SK-N-MC (cell line): ENCODE measurements around the gene ADAMTS10.

Experiments used
- DNase-seq: peaks from one replicate; pipeline ENCODE4 v3.0.0-alpha.2; 2011; ENCODE audit warnings: low read depth, low spot score
- H3K27ac ChIP-seq: fragments of 200-600 bp; sonication (generic); 2 replicates; pipeline ENCODE4 v1.5.1; 2016; ENCODE audit warnings: mixed run types
- H3K36me3 ChIP-seq: fragments of 200-600 bp; sonication (generic); 2 replicates; pipeline ENCODE4 v1.6.1; 2017; ENCODE audit warnings: antibody characterized with exemption, low read length, mixed read lengths; ENCODE audit not compliant: insufficient read depth
- H3K4me3 ChIP-seq: fragments of 200-600 bp; sonication (generic); 2 replicates; pipeline ENCODE4 v1.5.1; 2016
- H3K9ac ChIP-seq: fragments of 200-600 bp; sonication (generic); 2 replicates; pipeline ENCODE4 v1.8.0; 2017; ENCODE audit warnings: mixed run types, mixed read lengths; ENCODE audit not compliant: insufficient read length
- H3K9me3 ChIP-seq: fragments of 200-600 bp; sonication (generic); 2 replicates; pipeline ENCODE4 v1.6.1; 2017; ENCODE audit warnings: low read depth, mild to moderate bottlenecking, antibody characterized with exemption, low read length, moderate library complexity, mixed read lengths
- EZH2 ChIP-seq: fragments of 200-600 bp; sonication (generic); IDR thresholded peaks from one replicate; pipeline ENCODE4 v1.6.1; 2017; ENCODE audit warnings: antibody characterized with exemption
- FOXP2 ChIP-seq: optimal IDR thresholded peaks from 2 replicates; pipeline ENCODE3; 2011; ENCODE audit warnings: mild to moderate bottlenecking, moderate library complexity; ENCODE audit not compliant: insufficient read depth; ENCODE audit errors: extremely low read length, control extremely low read depth
- POLR2AphosphoS5 ChIP-seq: IDR thresholded peaks from 2 replicates; pipeline ENCODE4 v1.6.1; 2012; ENCODE audit warnings: mild to moderate bottlenecking, low read depth, low read length, borderline replicate concordance

The ADAMTS10 gene

DNA sequence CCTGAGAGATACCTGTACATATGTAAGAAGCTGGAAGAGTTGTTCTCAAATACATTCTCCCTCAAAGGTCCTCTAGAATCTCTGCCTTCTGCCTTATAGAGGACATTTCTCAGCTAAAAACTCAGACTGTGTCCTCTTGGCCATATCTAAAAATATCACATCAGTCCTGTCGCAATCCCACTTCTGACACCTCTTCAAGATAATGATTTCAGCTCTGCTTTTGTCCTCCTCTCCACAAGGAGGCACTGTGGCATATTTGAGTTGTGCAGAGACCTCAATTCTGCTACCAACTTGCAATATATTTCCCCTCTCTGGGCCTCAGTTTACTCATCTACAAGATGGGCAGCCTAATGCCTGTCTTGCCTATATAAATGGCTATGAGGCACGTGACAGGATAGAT, 16.6 kb downstream of the ADAMTS10 start:
- H3K36me3 ChIP-seq, result peaks cover 6% of the 10 kb centered on the region; the same call in 1 of the 2 replicates
- TF ChIP-seq POLR2AphosphoS5 (no peak), EZH2 (no peak), FOXP2 (no peak)
- no peak for DNase-seq
- H3K9me3 ChIP-seq, result no peaks in the 10 kb centered on the region
- H3K4me3 ChIP-seq, result no peak overlapping the region
- no peak overlapping the region for H3K9ac ChIP-seq
- no peak overlapping the region for H3K27ac ChIP-seq

DNA sequence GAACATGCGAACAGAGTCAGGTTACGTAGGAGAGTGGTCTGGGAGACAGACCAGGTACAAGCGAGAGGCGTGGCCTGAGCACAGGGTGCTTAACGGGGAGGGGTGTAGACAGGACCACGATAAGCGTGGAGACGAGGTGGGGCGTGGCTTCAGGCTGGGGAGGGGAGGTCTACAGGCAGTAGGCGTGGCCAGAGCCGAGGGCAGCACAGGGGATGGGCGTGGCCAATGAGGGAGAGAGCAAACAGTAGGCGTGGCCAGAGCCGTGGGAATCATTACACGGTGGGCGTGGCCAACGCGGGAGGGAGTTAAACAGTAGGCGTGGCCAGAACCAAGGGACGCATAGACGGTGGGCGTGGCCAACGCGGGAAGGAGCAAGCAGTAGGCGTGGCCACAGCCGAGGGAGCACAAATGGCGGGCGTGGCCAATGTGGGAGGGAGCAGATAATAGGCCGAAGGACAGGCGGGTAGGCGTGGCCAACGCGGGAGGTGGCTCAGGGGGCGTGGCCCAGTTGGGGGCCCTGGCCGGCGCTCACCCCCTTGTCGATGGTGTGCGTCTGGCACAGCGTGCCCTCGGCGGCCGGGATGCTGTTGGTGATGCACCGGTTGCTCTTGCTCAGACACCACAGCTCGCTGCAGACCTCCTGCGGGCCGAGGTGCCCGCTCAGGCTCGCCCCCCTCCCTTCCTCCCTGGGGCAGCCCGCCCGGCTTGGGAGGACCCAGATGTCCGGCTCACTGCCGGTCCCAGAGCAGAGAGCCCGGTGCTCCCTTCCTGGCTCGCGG, 18.1 kb downstream of the ADAMTS10 start:
- no peak overlapping the region for H3K9ac ChIP-seq
- no peaks in the 10 kb centered on the region for H3K9me3 ChIP-seq
- H3K27ac ChIP-seq, result no peak overlapping the region
- peaks cover 6% of the 10 kb centered on the region; the same call in 1 of the 2 replicates for H3K36me3 ChIP-seq
- TF ChIP-seq POLR2AphosphoS5, result peak; percentile 82
- peak; percentile 79 for TF ChIP-seq FOXP2
- TF ChIP-seq EZH2, result no peak
- H3K4me3 ChIP-seq, result peak overlapping the region; percentile 73
- DNase-seq, result peak; percentile 94

DNA sequence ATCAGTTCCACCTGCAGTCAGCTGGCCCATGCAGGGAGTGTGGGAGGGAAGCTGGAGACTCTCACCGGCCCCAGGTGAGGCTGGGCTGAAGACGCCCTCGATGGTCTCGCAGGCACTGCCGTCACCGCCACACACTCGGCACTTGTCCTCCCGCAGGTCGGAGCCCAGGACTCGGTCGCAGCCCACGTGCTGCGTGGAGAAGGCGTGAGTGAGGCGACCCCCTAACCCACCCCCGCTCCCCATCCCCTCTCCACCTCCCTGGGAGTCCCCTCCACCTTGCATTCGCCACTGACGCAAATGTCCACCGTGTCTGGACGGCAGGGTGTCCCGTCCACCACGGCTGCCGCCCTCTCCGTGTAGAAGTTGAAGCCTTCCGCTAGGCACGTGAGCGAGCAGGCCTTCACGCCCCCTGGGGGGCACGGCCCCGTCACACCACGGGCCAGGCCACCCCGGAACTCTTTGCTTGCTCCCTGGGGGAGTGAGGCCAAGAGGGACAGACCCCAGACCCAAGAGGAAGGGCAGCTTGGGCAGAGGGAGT, 21.3 kb downstream of the ADAMTS10 start:
- no peaks in the 10 kb centered on the region for H3K36me3 ChIP-seq
- H3K27ac ChIP-seq, result no peak overlapping the region

GRCh38 chr19:8585894-8586750, 24.4 kb downstream of the ADAMTS10 start:
- H3K9me3 ChIP-seq, result no peaks in the 10 kb centered on the region
- H3K4me3 ChIP-seq, result no peak overlapping the region
- no peak for DNase-seq
- no peak overlapping the region for H3K9ac ChIP-seq
- no peaks in the 10 kb centered on the region for H3K36me3 ChIP-seq
- no peak for TF ChIP-seq EZH2
- no peak for TF ChIP-seq POLR2AphosphoS5
- TF ChIP-seq FOXP2, result no peak
- H3K27ac ChIP-seq, result no peak overlapping the region

More for the DNA sequence above, 21.3 kb downstream of the ADAMTS10 start:
- Histone ChIP-seq H3K9me3 (no peaks in the 10 kb centered on the region), H3K9ac (no peak overlapping the region), H3K4me3 (no peak overlapping the region)
- no peak for TF ChIP-seq POLR2AphosphoS5
- no peak for TF ChIP-seq FOXP2
- TF ChIP-seq EZH2, result no peak
- DNase-seq, result no peak

DNA sequence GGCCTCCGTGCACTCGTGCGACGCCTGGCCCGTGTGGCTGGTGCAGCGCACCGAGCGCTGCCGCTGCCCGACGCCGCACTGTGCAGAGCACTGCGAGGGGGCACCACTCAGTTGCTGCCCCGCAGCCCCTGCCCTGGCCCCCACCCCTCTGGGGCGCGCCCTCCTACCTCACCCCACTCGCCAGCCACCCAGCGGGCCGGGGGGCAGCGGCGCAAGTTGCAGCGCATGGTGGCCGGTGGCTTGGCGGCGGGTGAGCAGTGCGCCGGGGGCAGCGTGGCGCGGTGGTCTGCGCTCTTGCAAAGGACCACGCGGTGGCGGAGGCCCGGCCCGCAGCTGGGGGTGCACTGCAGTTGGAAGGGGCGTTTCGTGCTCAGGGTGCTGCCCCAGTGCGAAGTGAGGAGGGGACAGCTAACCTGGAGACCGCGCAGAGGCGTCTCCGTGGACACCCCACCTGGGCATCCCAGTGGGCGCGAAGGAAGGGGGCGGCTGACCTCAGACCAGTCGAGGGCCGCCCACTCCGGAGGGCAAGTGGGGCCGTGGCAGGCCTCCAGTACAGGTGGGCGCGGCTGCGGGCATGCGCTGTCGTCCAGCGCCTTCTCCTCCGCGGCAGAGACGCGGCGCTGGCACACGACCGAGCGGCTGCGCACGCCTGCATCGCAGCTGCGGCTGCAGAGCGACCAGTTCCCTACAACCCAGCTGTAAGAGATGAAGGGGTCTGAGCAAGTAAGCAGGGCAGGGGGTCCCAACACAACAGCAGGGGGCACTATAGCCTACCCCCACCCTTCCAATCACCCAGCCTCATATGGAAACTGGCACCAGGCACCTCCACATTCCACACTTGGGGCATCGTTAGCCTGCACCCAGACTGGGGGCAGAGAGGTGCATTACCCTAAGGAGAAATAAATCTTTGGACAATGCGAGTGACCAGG, 25.3 kb downstream of the ADAMTS10 start:
- no peak overlapping the region for H3K9ac ChIP-seq
- no peak overlapping the region for H3K27ac ChIP-seq
- no peaks in the 10 kb centered on the region for H3K9me3 ChIP-seq
- no peak for DNase-seq
- H3K4me3 ChIP-seq, result no peak overlapping the region
- H3K36me3 ChIP-seq, result no peaks in the 10 kb centered on the region
- no peak for TF ChIP-seq FOXP2

DNA sequence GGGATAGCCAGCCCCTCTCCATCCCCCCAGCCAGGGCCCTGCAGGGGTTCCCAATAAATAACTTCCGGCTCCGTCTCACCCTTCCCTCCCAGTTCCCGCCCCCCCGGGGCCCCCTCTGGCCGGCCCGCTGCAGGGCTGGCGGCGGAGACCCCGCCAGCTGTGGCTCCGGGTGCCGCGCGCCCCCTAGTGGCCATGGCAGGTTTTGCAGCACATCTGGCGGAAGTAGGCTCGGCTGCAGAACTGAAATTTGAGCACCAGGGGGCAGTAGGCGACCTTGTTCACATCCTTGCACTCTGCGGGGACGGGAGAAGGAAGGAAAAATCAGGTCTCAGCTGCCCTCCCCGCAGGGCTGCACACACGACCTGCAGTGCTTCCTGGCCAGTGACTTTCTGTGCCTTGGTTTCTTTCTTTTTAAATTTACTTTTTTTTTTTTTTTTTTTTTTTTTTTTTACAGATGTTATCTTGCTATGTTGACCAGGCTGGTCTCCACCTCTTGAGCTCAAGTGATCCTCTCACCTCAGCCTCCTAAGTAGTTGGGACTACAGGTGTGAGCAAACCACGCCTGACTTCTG, 29.7 kb downstream of the ADAMTS10 start:
- Histone ChIP-seq H3K9me3 (no peaks in the 10 kb centered on the region), H3K36me3 (no peaks in the 10 kb centered on the region), H3K4me3 (peak overlapping the region; percentile 49; the same call in 1 of the 2 replicates), H3K27ac (no peak overlapping the region), H3K9ac (no peak overlapping the region)
- DNase-seq, result peak; percentile 44
- TF ChIP-seq FOXP2 (no peak), EZH2 (no peak), POLR2AphosphoS5 (no peak)

- Histone ChIP-seq H3K9me3 (no peaks in the 10 kb centered on the region), H3K4me3 (no peak overlapping the region), H3K27ac (no peak overlapping the region), H3K36me3 (no peaks in the 10 kb centered on the region), H3K9ac (no peak overlapping the region)
- DNase-seq, result peak; percentile 52
- TF ChIP-seq POLR2AphosphoS5 (no peak), FOXP2 (no peak), EZH2 (no peak)
Measured at GRCh38 chr19:8578642-8579265, 31.8 kb downstream of the ADAMTS10 start.
